ENCODE measurements around the gene RNF144A. TPM values are rescaled to one million over a fixed set of nuclear protein-coding genes. Genes with fewer than 3 reads are reported as not detected.

The RNF144A gene
- total and polyA plus RNA-seq, 2 of the 13 experiments (the other 11 are each of a cell fraction or from before 2014, with no cell fraction given): 13.9 to 16.5 TPM

GRCh38 chr2:6921321-6921922, 4.2 kb downstream of the RNF144A start (continued):
- TF ChIP-seq ZNF558 (CRISPR knock-in tag; IDR thresholded peaks at IDR 0.05; ENCODE audit: borderline replicate concordance) (no peak), FOXP4 (CRISPR knock-in tag; IDR thresholded peaks at IDR 0.05) (peak; percentile 89), GATAD1 (CRISPR knock-in tag; IDR thresholded peaks at IDR 0.05) (peak; percentile 66; the same call in 1 of the 2 replicates), PTBP1 (IDR thresholded peaks at IDR 0.05; ENCODE audit: low read depth, low read length, poor library complexity, severe bottlenecking) (no peak), ZNF337 (CRISPR knock-in tag; IDR thresholded peaks at IDR 0.05; ENCODE audit: borderline replicate concordance, low read depth) (peak; percentile 72; the same call in 1 of the 2 replicates), ATF1 (CRISPR knock-in tag; IDR thresholded peaks at IDR 0.05) (no peak), SRF (IDR thresholded peaks at IDR 0.05; ENCODE audit: low read depth, low read length) (no peak), ZBTB7A (CRISPR knock-in tag; IDR thresholded peaks at IDR 0.05) (no peak; the same call in 1 of the 2 replicates), HNF4A (CRISPR knock-in tag; IDR thresholded peaks at IDR 0.05) (peak; percentile 99), DMAP1 (CRISPR knock-in tag; IDR thresholded peaks at IDR 0.05) (peak; percentile 59; the same call in 1 of the 2 replicates), ZNF737 (CRISPR knock-in tag; IDR thresholded peaks at IDR 0.05; ENCODE audit: borderline replicate concordance) (no peak), ZSCAN30 (CRISPR knock-in tag; IDR thresholded peaks at IDR 0.05) (no peak), RFX3 (CRISPR knock-in tag; IDR thresholded peaks at IDR 0.05) (0 out of 2 replicates have a peak, but pooled peaks have one; percentile 32), ZBTB2 (CRISPR knock-in tag; IDR thresholded peaks at IDR 0.05; ENCODE audit: low read depth) (0 out of 2 replicates have a peak, but pooled peaks have one; percentile 48), CREBL2 (CRISPR knock-in tag; IDR thresholded peaks at IDR 0.05; ENCODE audit: borderline replicate concordance) (no peak), CBFB (CRISPR knock-in tag; IDR thresholded peaks at IDR 0.05) (peak; percentile 68), ZNF619 (CRISPR knock-in tag; IDR thresholded peaks at IDR 0.05) (peak; percentile 22; the same call in 1 of the 2 replicates), ZNF253 (CRISPR knock-in tag; IDR thresholded peaks at IDR 0.05; ENCODE audit: borderline replicate concordance) (no peak), SMARCE1 (IDR thresholded peaks at IDR 0.05; ENCODE audit: borderline replicate concordance) (no peak), ZNF264 (CRISPR knock-in tag; IDR thresholded peaks at IDR 0.05) (peak; percentile 81), RFX1 (IDR thresholded peaks at IDR 0.05) (peak; percentile 28; the same call in 1 of the 2 replicates), DNMT3B (CRISPR knock-in tag; conservative IDR thresholded peaks at IDR 0.05) (no peak), TBL1XR1 (IDR thresholded peaks at IDR 0.05; ENCODE audit: borderline replicate concordance, low read length, partially characterized antibody) (peak; percentile 96), RORA (CRISPR knock-in tag; IDR thresholded peaks at IDR 0.05) (no peak), GTF3A (CRISPR knock-in tag; conservative IDR thresholded peaks at IDR 0.05) (no peak; the same call in 1 of the 2 replicates), MEIS2 (CRISPR knock-in tag; IDR thresholded peaks at IDR 0.05) (peak; percentile 90)
- TF ChIP-seq, protein P1, sequence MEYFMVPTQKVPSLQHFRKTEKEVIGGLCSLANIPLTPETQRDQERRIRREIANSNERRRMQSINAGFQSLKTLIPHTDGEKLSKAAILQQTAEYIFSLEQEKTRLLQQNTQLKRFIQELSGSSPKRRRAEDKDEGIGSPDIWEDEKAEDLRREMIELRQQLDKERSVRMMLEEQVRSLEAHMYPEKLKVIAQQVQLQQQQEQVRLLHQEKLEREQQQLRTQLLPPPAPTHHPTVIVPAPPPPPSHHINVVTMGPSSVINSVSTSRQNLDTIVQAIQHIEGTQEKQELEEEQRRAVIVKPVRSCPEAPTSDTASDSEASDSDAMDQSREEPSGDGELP (IDR thresholded peaks at IDR 0.05; ENCODE audit: borderline replicate concordance, low read depth): peak; percentile 21; the same call in 1 of the 2 replicates
- TF ChIP-seq, protein P2, sequence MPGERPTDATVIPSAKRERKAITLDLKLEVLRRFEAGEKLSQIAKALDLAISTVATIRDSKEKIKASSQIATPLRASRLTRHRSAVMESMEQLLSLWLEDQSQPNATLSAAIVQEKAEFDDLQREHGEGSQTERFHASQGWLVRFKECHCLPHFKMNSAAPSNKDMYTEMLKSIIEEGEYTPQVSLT (CRISPR knock-in tag; IDR thresholded peaks at IDR 0.05; ENCODE audit: borderline replicate concordance, low read depth): no peak

Measured in HepG2 (cell line).